C4-2B (cell line): ENCODE measurements around the gene SFXN5.
"Not testable (repeated sequence)": the region's sequence is repeated elsewhere in the genome, so short reads cannot be mapped to it uniquely, and the experiment has no call there.

Experiments used
- ZFX ChIP-seq: fragments of 450-650 bp; IDR thresholded peaks from 2 replicates; pipeline ENCODE4 v1.6.1; 2017
- TF ChIP-seq, protein P1 (sequence below): fragments of 450-650 bp; conservative IDR thresholded peaks from 2 replicates; pipeline ENCODE4 v1.5.1; 2017; ENCODE audit warnings: mild to moderate bottlenecking

DNA sequence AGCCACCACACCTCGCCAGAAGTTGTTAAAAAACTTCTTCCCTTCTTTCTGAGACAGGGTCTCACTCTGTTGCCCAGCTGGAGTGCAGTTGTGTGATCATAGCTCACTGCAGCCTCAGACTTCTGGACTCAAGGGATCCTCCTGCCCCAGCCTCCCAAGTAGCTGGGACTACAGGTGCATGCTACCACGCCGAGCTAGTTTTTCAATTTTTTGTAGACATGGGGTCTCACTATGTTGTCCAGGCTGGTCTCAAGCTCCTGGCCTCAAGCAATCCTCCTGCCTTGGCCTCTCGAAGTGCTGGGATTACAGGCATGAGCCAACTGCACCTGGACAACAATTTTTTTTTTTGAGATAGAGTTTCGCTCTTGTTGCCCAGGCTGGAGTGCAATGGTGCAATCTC lies 6.4 kb downstream of the SFXN5 start:
- TF ChIP-seq, protein P1, sequence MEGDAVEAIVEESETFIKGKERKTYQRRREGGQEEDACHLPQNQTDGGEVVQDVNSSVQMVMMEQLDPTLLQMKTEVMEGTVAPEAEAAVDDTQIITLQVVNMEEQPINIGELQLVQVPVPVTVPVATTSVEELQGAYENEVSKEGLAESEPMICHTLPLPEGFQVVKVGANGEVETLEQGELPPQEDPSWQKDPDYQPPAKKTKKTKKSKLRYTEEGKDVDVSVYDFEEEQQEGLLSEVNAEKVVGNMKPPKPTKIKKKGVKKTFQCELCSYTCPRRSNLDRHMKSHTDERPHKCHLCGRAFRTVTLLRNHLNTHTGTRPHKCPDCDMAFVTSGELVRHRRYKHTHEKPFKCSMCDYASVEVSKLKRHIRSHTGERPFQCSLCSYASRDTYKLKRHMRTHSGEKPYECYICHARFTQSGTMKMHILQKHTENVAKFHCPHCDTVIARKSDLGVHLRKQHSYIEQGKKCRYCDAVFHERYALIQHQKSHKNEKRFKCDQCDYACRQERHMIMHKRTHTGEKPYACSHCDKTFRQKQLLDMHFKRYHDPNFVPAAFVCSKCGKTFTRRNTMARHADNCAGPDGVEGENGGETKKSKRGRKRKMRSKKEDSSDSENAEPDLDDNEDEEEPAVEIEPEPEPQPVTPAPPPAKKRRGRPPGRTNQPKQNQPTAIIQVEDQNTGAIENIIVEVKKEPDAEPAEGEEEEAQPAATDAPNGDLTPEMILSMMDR, result not testable (repeated sequence)
- TF ChIP-seq ZFX, result not testable (repeated sequence)
